ENCODE data around the gene CCDC141.

CCDC141 gene

DNA sequence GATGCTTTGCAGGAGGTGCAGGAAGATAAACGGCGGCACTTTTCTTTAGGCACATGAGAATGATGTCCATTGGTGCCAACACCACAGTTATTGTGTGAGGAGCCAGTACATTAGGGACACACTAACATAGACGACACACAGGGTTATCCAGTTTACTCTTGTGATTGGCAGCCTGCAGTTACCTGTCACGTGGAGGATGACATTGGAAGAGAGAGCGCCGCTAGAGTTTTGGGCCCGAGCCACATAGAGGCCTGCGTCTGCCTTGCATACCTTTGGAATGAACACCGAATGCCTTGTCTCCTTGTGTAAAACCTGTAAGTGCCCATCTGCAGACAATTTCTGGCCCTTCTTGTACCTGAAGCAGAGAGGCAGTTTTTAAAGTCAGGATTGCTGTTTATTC is 215.9 kb downstream of the CCDC141 start:
- TF ChIP-seq, protein P1, sequence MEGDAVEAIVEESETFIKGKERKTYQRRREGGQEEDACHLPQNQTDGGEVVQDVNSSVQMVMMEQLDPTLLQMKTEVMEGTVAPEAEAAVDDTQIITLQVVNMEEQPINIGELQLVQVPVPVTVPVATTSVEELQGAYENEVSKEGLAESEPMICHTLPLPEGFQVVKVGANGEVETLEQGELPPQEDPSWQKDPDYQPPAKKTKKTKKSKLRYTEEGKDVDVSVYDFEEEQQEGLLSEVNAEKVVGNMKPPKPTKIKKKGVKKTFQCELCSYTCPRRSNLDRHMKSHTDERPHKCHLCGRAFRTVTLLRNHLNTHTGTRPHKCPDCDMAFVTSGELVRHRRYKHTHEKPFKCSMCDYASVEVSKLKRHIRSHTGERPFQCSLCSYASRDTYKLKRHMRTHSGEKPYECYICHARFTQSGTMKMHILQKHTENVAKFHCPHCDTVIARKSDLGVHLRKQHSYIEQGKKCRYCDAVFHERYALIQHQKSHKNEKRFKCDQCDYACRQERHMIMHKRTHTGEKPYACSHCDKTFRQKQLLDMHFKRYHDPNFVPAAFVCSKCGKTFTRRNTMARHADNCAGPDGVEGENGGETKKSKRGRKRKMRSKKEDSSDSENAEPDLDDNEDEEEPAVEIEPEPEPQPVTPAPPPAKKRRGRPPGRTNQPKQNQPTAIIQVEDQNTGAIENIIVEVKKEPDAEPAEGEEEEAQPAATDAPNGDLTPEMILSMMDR (IDR thresholded peaks at IDR 0.05; ENCODE audit: low read depth, low read length), result no peak
- no peak overlapping the region for H3K4me3 ChIP-seq (ENCODE audit: low read depth, low read length)

DNA sequence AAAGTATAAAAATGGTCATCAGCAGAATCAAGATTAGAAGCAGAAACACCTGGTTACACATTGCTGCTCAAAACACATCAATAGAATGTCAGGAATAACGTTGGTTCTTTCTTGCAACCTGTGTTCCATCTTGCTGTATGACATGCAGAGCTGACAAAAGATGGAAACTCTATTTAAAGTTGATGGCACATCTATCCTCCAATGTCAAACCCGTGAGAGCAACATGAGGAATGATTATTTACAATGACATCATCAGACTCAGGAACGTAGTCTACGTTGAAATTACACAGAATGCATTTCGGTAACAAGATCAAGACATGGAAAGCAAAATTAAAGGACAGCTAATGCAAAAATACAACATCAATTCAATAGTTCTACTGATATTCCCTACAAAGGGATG is 216.6 kb downstream of the CCDC141 start:
- H3K4me3 ChIP-seq (ENCODE audit: low read depth, low read length), result no peak overlapping the region
- TF ChIP-seq, protein P1 (IDR thresholded peaks at IDR 0.05; ENCODE audit: low read depth, low read length), result no peak

DNA sequence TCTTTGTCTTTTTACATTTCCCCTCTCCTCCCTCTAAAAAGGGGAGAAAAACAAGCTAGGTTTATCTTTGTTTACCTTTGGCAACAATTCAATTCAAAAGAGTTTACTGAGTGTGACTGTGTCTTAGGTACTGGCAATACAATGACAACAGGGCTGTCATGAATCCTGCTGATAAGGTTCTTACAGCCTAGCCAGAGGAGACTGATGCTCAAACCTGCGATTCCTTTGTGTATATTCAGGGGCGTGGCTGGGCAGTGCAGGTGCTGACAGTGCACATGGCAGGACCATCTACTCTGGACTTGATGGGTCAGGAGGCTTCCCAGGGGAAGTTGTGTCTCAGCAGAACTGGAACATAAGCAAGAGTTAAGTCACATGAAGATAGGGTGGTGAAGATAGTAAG is 219.5 kb downstream of the CCDC141 start:
- TF ChIP-seq, protein P1 (IDR thresholded peaks at IDR 0.05; ENCODE audit: low read depth, low read length), result no peak

DNA sequence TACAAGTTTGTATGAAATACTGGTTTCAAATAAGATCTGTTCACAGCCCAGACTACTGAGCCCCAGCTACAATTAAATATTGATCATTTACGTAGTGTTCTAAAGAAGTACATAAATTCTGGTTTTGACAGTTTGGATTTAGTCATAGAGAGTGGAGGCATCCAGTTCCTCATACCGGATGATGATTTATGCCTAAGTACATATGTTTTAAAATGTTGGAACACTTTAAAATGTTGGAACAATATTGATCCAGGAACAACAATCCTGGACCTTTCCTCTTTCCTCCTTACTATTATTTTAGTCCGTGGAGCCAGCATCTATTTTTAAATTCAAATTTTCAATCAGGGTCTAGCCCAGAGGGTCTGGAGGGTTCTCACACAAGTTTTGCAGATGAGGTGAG is 220.0 kb downstream of the CCDC141 start:
- no peak overlapping the region for H3K4me3 ChIP-seq (ENCODE audit: low read depth, low read length)
- TF ChIP-seq, protein P1 (IDR thresholded peaks at IDR 0.05; ENCODE audit: low read depth, low read length), result no peak

More for the DNA sequence above, 219.5 kb downstream of the CCDC141 start:
- H3K4me3 ChIP-seq (ENCODE audit: low read depth, low read length), result no peak overlapping the region

DNA sequence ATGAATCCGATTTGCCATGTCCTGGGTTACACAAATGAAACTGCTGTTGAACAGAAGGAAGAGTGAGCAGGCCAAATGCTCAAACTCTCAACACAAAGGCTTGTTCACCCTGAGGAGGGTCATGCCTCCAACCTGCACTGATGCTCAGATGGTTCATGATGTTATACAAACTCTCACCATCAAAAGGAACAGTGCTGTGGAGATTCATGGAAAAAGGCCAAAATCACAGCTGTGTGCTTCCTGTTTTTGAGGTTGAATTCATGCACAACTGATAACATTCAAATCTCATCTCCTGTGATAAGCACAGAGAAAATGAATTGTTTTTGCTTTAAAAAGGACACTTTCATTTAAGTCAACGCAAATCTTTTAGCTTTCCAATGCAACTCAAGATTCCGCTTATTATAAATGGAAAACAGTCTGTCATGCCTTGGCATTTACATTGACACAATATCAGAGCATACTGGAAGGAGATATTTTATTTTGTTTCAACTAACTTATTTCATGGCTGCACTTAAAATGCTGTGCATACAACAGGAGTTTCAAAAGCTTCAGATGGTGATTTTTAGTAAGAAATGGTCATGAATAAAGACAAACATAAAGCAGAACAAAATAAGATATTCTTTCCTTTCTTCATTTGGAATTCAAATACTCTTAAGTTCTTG is 220.5 kb downstream of the CCDC141 start:
- H3K4me3 ChIP-seq (ENCODE audit: low read depth, low read length), result no peak overlapping the region
- TF ChIP-seq, protein P1 (IDR thresholded peaks at IDR 0.05; ENCODE audit: low read depth, low read length), result no peak

DNA sequence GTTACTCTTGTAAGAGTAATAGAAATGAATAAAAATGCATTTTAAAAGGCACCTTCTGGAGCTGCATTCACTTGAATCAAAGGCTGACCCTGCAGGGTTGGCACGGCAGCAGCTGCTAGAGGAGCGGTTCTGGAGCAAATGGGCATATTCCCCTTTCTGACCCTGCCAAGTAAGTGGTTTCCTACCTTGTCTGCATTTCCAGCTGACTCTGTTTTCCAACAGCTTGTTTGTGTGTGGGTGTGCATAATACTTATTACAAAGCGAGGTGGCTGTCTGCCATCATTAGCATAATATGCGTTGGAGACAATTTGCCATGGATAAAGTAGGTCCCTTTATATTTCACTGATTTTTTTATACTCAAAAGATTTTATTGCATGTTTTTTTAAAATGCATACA is 221.5 kb downstream of the CCDC141 start:
- TF ChIP-seq, protein P1 (IDR thresholded peaks at IDR 0.05; ENCODE audit: low read depth, low read length), result no peak
- no peak overlapping the region for H3K4me3 ChIP-seq (ENCODE audit: low read depth, low read length)

DNA sequence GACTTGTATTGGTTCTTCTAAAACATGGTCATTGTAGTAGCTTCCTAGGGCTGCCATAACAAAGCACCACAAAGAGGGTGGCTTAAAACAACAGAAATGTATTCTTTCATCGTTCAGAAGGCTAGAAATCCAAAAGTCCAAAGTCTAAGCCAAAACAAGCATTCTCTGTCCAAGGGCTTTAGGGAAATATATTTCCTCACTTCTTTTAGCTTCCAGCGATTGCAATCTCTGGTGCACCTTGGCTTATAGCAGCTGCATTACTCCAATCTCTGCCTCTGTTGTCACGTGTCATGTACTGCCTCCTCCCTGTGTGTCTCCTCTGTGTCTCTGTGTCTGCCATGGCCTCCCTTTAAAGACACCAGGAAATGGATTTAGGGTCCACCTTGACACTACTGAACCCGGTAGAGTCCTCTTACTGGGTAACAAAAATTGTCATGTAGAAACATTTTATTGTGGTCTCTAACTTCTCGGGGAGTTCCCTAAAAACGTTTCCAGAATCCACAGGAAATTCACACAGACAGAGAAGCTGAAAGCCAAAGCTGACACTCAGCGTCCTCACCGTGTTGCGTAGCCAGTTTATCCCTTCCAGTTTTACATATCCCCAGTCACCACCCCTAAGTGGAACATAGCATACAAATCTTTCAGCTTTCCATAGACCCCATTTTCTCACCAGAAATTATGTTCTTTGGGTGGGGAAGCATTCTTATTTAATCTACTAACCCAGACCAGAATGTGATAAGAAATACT is 222.0 kb downstream of the CCDC141 start:
- TF ChIP-seq, protein P1 (IDR thresholded peaks at IDR 0.05; ENCODE audit: low read depth, low read length), result no peak
- H3K4me3 ChIP-seq (ENCODE audit: low read depth, low read length), result no peak overlapping the region

Data from WI38 (cell line).